ENCODE measurements around the gene DDX18. TPM values are rescaled to one million over a fixed set of nuclear protein-coding genes. Genes with fewer than 3 reads are reported as not detected.

Gene DDX18
- total and polyA plus RNA-seq, 2 donors (not counting 1 experiment from before 2014, with no cell fraction given), result 20.3 to 98.0 TPM

DNA sequence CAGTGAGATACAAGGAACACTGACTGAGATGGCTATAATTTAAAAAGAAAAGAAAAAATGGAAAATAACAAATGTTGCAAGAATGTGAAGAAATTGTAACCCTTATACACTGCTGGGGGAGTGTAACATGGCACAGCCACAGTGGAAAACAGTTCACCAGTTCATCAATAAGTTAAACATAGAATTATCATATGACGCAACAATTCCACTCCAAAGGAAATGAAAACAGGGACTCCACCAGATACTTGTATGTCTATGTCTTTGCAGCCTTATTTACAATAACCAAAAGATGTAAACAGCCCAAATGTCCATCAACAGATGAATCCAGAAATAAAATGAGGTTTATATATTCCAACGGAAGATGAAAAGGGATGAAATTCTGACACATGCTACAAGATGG, 30.8 kb downstream of the DDX18 start:
- no peak for TF ChIP-seq EZH2 (IDR thresholded peaks at IDR 0.05; ENCODE audit: borderline replicate concordance, insufficient read depth, low read depth, low read length, poor library complexity, severe bottlenecking)
- TF ChIP-seq, protein P1, sequence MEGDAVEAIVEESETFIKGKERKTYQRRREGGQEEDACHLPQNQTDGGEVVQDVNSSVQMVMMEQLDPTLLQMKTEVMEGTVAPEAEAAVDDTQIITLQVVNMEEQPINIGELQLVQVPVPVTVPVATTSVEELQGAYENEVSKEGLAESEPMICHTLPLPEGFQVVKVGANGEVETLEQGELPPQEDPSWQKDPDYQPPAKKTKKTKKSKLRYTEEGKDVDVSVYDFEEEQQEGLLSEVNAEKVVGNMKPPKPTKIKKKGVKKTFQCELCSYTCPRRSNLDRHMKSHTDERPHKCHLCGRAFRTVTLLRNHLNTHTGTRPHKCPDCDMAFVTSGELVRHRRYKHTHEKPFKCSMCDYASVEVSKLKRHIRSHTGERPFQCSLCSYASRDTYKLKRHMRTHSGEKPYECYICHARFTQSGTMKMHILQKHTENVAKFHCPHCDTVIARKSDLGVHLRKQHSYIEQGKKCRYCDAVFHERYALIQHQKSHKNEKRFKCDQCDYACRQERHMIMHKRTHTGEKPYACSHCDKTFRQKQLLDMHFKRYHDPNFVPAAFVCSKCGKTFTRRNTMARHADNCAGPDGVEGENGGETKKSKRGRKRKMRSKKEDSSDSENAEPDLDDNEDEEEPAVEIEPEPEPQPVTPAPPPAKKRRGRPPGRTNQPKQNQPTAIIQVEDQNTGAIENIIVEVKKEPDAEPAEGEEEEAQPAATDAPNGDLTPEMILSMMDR (IDR thresholded peaks at IDR 0.05), result no peak
- intact Hi-C loops (cut with micrococcal nuclease), result no loop called here
- no peak overlapping the region for H2AFZ ChIP-seq (ENCODE audit: insufficient read depth, low read depth, low read length, poor library complexity, severe bottlenecking)
- no peak overlapping the region for H3K4me3 Mint-ChIP-seq
- no peaks in the 10 kb centered on the region for H3K79me2 ChIP-seq (ENCODE audit: control insufficient read depth, insufficient read depth, low read length)
- ChIA-PET POLR2A (no interaction called here), CTCF (no interaction called here)
- H3K27me3 Mint-ChIP-seq, result peaks cover 21% of the 10 kb centered on the region
- ATAC-seq (ENCODE audit: low read depth) (no peak), DNase-seq (no peak)
- H3K9ac ChIP-seq (ENCODE audit: low read length), result no peak overlapping the region
- peaks cover 2% of the 10 kb centered on the region for H3K9me3 Mint-ChIP-seq (ENCODE audit: insufficient read depth)
- peaks cover 0 to 12% (median 0%) of the 10 kb centered on the region in 4 experiments for H3K27me3 ChIP-seq (replicated peaks in 1 of 4; ENCODE audit: control extremely low read depth in 1 of 4, control insufficient read depth in 3 of 4, insufficient read depth in 4 of 4, low read length in 3 of 4)
- no peak overlapping the region for H3K27ac Mint-ChIP-seq
- H3K4me1 ChIP-seq (ENCODE audit: control insufficient read depth in 2 of 2, insufficient read depth in 2 of 2, low read length in 2 of 2), result no peaks in the 10 kb centered on the region
- H3K36me3 ChIP-seq (replicated peaks in 1 of 2; ENCODE audit: control extremely low read depth in 1 of 2, control insufficient read depth in 1 of 2, extremely low read depth in 1 of 2, insufficient read depth in 2 of 2, low read length in 1 of 2), result no peaks in the 10 kb centered on the region
- H4K20me1 ChIP-seq (ENCODE audit: control insufficient read depth, insufficient read depth, low read length, poor library complexity, severe bottlenecking), result no peaks in the 10 kb centered on the region
- H3K4me1 Mint-ChIP-seq, result no peaks in the 10 kb centered on the region
- peaks cover 0 to 10% (median 2%) of the 10 kb centered on the region in 3 donors for H3K9me3 ChIP-seq (ENCODE audit: control extremely low read depth in 1 of 3, control insufficient read depth in 2 of 3, insufficient read depth in 1 of 3, low read length in 2 of 3)
- no CpG with 5 or more reads among the region's 2 CpGs for WGBS (ENCODE audit: insufficient coverage)
- no peak overlapping the region for H3K4me2 ChIP-seq (replicated peaks; ENCODE audit: low read depth, low read length, poor library complexity, severe bottlenecking)
- no peak overlapping the region for H3K4me3 ChIP-seq (ENCODE audit: control extremely low read depth in 1 of 5, extremely low read depth in 1 of 5, insufficient read depth in 1 of 5, low read depth in 2 of 5, low read length in 4 of 5)
- H3K27ac ChIP-seq (ENCODE audit: low read length in 2 of 2), result no peak overlapping the region

DNA sequence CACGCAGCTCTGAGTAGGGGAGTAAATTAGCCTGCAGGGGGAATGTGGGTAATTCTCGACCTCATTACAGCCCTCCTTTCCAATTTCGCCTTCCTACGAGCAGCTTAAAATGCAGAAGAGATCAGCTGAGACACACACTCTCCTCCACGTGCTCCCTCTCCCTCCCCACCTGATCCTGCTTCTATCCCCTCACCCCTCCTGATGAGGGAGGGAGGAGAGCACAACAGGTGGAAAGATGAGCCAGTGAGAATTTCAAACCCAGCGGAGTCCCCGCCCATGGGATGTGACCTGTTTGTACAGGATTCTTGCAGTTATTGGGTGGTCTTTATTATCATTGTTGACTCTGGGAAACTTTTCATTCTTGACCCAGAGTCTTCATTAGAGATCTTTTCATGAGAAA, 35.5 kb downstream of the DDX18 start:
- Histone ChIP-seq H3K9ac (ENCODE audit: low read length) (no peak overlapping the region), H3K9me3 (ENCODE audit: control extremely low read depth in 1 of 3, control insufficient read depth in 2 of 3, insufficient read depth in 1 of 3, low read length in 2 of 3) (peaks cover 0 to 10% (median 2%) of the 10 kb centered on the region in 3 donors), H3K27me3 (replicated peaks in 1 of 4; ENCODE audit: control extremely low read depth in 1 of 4, control insufficient read depth in 3 of 4, insufficient read depth in 4 of 4, low read length in 3 of 4) (peaks cover 0 to 20% (median 8%) of the 10 kb centered on the region in 4 experiments), H4K20me1 (ENCODE audit: control insufficient read depth, insufficient read depth, low read length, poor library complexity, severe bottlenecking) (no peaks in the 10 kb centered on the region), H3K4me3 (ENCODE audit: control extremely low read depth in 1 of 5, extremely low read depth in 1 of 5, insufficient read depth in 1 of 5, low read depth in 2 of 5, low read length in 4 of 5) (no peak overlapping the region), H3K4me2 (replicated peaks; ENCODE audit: low read depth, low read length, poor library complexity, severe bottlenecking) (no peak overlapping the region), H3K79me2 (ENCODE audit: control insufficient read depth, insufficient read depth, low read length) (no peaks in the 10 kb centered on the region), H2AFZ (ENCODE audit: insufficient read depth, low read depth, low read length, poor library complexity, severe bottlenecking) (no peak overlapping the region), H3K4me1 (ENCODE audit: control insufficient read depth in 2 of 2, insufficient read depth in 2 of 2, low read length in 2 of 2) (no peaks in the 10 kb centered on the region), H3K27ac (ENCODE audit: low read length in 2 of 2) (no peak overlapping the region), H3K36me3 (replicated peaks in 1 of 2; ENCODE audit: control extremely low read depth in 1 of 2, control insufficient read depth in 1 of 2, extremely low read depth in 1 of 2, insufficient read depth in 2 of 2, low read length in 1 of 2) (no peaks in the 10 kb centered on the region)
- WGBS (ENCODE audit: insufficient coverage), result 50% methylated on average over 1 of the region's 7 CpGs
- DNase-seq, result no peak
- ChIA-PET POLR2A (no interaction called here), CTCF (no interaction called here)
- Mint-ChIP-seq H3K4me1 (no peaks in the 10 kb centered on the region), H3K27me3 (peaks cover 53% of the 10 kb centered on the region), H3K9me3 (ENCODE audit: insufficient read depth) (peaks cover 2% of the 10 kb centered on the region), H3K4me3 (no peak overlapping the region), H3K27ac (no peak overlapping the region)
- ATAC-seq (ENCODE audit: low read depth), result no peak
- intact Hi-C loops (cut with micrococcal nuclease), result no loop called here
- TF ChIP-seq, protein P1 (IDR thresholded peaks at IDR 0.05), result no peak
- no peak for TF ChIP-seq EZH2 (IDR thresholded peaks at IDR 0.05; ENCODE audit: borderline replicate concordance, insufficient read depth, low read depth, low read length, poor library complexity, severe bottlenecking)

Data from B cell (primary cell).